ENCODE data around the gene POLR2H. TPM values are rescaled to one million over a fixed set of nuclear protein-coding genes. Genes with fewer than 3 reads are reported as not detected.

The POLR2H gene
- polyA plus RNA-seq, 4 donors: 124 to 346 (median 204) TPM

DNA sequence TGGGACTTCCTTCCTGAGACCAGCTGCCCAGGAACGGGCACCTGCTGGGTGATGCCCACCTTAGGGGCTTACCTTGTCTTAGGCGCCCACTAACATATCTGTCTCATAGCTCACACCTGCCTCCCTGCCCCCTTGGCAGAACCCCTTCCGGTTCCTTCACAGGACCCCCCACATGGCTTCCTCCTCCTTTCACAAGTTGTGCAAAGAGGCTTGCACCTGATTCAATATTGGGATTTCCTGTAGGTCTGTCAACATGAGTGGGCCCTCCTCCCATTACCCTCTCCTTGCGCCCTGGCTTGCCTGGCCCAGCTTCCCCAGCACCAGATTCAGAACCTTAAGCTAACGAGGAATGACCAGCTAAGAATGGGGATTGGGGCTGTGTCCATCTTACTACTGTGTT, 15.9 kb downstream of the POLR2H start:
- peaks cover 14 to 40% (median 15%) of the 10 kb centered on the region in 3 donors for H3K27me3 ChIP-seq (ENCODE audit: control insufficient read depth in 3 of 3, insufficient read depth in 3 of 3, low read length in 3 of 3)
- 71 to 80% (median 73%) methylated on average over 5 of the region's 5 CpGs for WGBS, 3 donors

DNA sequence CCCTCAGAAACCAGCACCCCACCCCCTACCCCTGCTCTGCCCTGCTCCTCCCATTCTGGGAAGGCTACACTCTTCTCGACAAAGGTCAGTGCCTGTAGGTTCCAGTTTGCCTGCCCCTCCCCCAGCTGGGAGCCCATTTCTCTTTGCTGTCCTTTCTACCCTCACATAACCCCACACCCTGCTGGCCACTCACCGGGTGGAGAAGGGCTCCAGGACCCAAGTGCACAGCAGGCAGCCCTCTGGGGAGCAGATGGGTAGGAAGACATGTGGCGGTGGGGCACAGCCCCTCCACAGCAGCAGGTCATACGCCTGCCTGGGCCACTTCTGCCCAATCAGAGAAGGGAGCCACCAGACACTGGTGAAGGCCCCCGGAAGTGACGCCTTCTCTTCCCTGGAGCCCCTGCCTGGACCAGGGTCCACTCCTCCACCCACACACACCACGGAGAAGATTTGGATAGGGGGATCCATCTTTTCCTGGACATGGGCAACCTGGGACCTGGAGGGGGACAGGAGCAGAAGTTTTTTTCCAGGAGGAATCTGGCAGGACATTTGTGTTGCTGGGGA, 16.5 kb downstream of the POLR2H start, which contains the start of gene THPO:
Gene THPO (minus strand): TSS at position 326 of the 564 bp plus-strand sequence. CDS start 1,948 bp downstream, outside the sequence.
- peaks cover 17 to 46% (median 17%) of the 10 kb centered on the region in 3 donors for H3K27me3 ChIP-seq (ENCODE audit: control insufficient read depth in 3 of 3, insufficient read depth in 3 of 3, low read length in 3 of 3)
- DNase-seq (peak in 1 of 2 donors; percentile 47), FAIRE-seq (no peak)
- 59 to 66% (median 59%) methylated on average over 7 of the region's 7 CpGs for WGBS, 3 donors
- no peak within 1 kb of the TSS for H3K4me3 ChIP-seq (ENCODE audit: low read depth in 1 of 3, low read length in 3 of 3)
- H3K36me3 ChIP-seq (ENCODE audit: control insufficient read depth in 3 of 3, insufficient read depth in 2 of 3, low read depth in 1 of 3, low read length in 3 of 3): no peaks in the 10 kb centered on the region
- H3K27ac ChIP-seq (ENCODE audit: low read depth in 1 of 3, low read length in 2 of 3): peak within 1 kb of the TSS in 1 of 3 donors; percentile 67
- H3K4me1 ChIP-seq (ENCODE audit: control insufficient read depth in 3 of 3, insufficient read depth in 2 of 3, low read depth in 1 of 3, low read length in 2 of 3): peaks cover 0 to 16% (median 0%) of the 10 kb centered on the region in 3 donors
- no peaks in the 10 kb centered on the region for H3K9me3 ChIP-seq (ENCODE audit: control insufficient read depth in 2 of 2, insufficient read depth in 1 of 2, low read depth in 1 of 2, low read length in 1 of 2)

More for the DNA sequence above, 15.9 kb downstream of the POLR2H start:
- Histone ChIP-seq H3K4me3 (ENCODE audit: low read depth in 1 of 3, low read length in 3 of 3) (no peak overlapping the region), H3K36me3 (ENCODE audit: control insufficient read depth in 3 of 3, insufficient read depth in 2 of 3, low read depth in 1 of 3, low read length in 3 of 3) (no peaks in the 10 kb centered on the region), H3K27ac (ENCODE audit: low read depth in 1 of 3, low read length in 2 of 3) (no peak overlapping the region), H3K9me3 (ENCODE audit: control insufficient read depth in 2 of 2, insufficient read depth in 1 of 2, low read depth in 1 of 2, low read length in 1 of 2) (no peaks in the 10 kb centered on the region), H3K4me1 (ENCODE audit: control insufficient read depth in 3 of 3, insufficient read depth in 2 of 3, low read depth in 1 of 3, low read length in 2 of 3) (peaks cover 0 to 16% (median 0%) of the 10 kb centered on the region in 3 donors)
- no peak for FAIRE-seq
- DNase-seq: no peak

DNA sequence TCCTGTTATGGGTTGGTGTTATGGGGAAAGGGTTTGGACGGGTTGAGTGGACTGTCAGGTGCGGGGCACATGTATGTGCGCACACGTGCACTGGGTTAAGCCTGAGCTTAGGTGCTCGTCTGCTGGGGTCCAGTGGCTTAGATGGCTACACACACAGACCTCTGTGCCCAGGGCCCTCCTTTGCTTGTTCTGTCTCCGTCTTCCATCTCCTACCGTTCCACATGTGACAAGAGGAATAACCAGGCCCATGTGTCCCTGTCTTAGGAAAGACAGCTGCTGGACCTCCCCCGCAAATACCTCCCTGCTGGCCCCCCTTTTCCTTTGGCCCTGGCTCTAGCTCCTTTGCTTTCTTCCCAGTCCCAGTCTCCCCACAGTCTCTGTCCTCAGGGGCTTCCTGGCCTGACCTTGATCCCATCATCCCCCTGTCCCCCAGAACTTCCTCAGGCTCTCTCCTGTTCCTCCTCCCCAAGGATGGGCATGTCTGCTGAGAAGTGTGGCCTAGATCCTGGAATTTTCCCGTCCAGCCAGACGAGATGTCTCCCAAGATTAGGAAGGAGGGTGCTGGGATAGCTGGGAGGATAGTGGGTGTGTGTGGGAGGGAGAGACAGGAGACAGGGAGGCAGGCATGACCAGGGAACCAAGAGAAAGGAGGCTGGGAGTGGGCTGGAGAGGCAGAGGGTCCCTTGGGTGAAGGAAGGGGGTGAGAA, 17.3 kb downstream of the POLR2H start:
- Histone ChIP-seq H3K4me1 (ENCODE audit: control insufficient read depth in 3 of 3, insufficient read depth in 2 of 3, low read depth in 1 of 3, low read length in 2 of 3) (peaks cover 0 to 16% (median 0%) of the 10 kb centered on the region in 3 donors), H3K27me3 (ENCODE audit: control insufficient read depth in 3 of 3, insufficient read depth in 3 of 3, low read length in 3 of 3) (peaks cover 17 to 49% (median 19%) of the 10 kb centered on the region in 3 donors), H3K9me3 (ENCODE audit: control insufficient read depth in 2 of 2, insufficient read depth in 1 of 2, low read depth in 1 of 2, low read length in 1 of 2) (no peaks in the 10 kb centered on the region), H3K27ac (ENCODE audit: low read depth in 1 of 3, low read length in 2 of 3) (peak overlapping the region in 2 of 3 donors; percentile 30 to 67), H3K4me3 (ENCODE audit: low read depth in 1 of 3, low read length in 3 of 3) (peak overlapping the region in 1 of 3 donors; percentile 6), H3K36me3 (ENCODE audit: control insufficient read depth in 3 of 3, insufficient read depth in 2 of 3, low read depth in 1 of 3, low read length in 3 of 3) (no peaks in the 10 kb centered on the region)
- DNase-seq: no peak
- 69 to 78% (median 72%) methylated on average over 10 of the region's 10 CpGs for WGBS, 3 donors
- FAIRE-seq: no peak

DNA sequence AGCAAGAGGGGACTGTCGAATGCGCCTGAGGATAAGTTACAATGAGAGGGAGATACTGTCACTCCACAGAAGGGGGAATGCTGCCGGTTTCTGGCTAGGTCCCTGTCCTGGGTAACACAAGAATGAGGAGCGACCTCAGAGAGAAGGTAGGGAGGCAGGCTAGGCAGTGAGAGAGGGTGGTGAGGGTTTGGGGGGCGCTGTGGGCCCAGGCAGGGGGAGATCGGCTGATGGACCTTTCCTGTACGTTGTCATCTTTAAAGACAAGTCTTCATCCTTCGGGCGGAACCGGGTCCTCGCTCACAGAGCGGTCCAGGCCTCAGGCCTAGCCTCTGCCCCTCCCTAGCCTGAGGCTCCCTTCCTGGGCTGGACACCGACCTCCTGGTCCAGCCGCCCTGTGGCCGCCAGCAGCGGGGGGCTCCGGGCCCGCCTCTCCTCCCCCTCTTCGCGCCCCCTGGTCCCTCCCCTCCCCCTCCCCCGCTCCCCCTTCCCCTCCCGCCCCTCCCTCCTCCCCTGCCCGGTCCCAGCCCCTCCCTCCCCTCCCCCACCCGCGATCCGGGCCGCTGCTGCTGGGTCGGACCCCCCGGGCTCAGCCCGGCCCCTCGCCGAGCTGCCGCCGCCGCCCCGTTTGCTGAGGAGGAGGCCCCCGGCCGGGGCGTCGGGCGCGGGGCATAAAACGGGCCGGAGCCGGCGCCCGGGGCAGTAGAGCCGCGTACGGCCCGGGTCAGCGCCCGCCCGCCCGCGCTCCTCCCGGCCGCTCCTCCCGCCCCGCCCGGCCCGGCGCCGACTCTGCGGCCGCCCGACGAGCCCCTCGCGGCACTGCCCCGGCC, 18.1 kb downstream of the POLR2H start, which contains the start of gene CHRD:
Gene CHRD (plus strand): TSS at position 697 of the 827 bp plus-strand sequence. CDS start 265 bp downstream, outside the sequence.
- peaks cover 0 to 16% (median 0%) of the 10 kb centered on the region in 3 donors for H3K4me1 ChIP-seq (ENCODE audit: control insufficient read depth in 3 of 3, insufficient read depth in 2 of 3, low read depth in 1 of 3, low read length in 2 of 3)
- H3K9me3 ChIP-seq (ENCODE audit: control insufficient read depth in 2 of 2, insufficient read depth in 1 of 2, low read depth in 1 of 2, low read length in 1 of 2): no peaks in the 10 kb centered on the region
- H3K4me3 ChIP-seq (ENCODE audit: low read depth in 1 of 3, low read length in 3 of 3): peak within 1 kb of the TSS; percentile 6 to 64 (median 10)
- H3K27ac ChIP-seq (ENCODE audit: low read depth in 1 of 3, low read length in 2 of 3): peak within 1 kb of the TSS in 2 of 3 donors; percentile 30 to 67
- H3K36me3 ChIP-seq (ENCODE audit: control insufficient read depth in 3 of 3, insufficient read depth in 2 of 3, low read depth in 1 of 3, low read length in 3 of 3): no peaks in the 10 kb centered on the region
- no peak for DNase-seq
- no peak for FAIRE-seq
- H3K27me3 ChIP-seq (ENCODE audit: control insufficient read depth in 3 of 3, insufficient read depth in 3 of 3, low read length in 3 of 3): peaks cover 17 to 50% (median 19%) of the 10 kb centered on the region in 3 donors
- WGBS, 3 donors: 16 to 51% (median 49%) methylated on average over 16 to 66 of the region's 71 CpGs

DNA sequence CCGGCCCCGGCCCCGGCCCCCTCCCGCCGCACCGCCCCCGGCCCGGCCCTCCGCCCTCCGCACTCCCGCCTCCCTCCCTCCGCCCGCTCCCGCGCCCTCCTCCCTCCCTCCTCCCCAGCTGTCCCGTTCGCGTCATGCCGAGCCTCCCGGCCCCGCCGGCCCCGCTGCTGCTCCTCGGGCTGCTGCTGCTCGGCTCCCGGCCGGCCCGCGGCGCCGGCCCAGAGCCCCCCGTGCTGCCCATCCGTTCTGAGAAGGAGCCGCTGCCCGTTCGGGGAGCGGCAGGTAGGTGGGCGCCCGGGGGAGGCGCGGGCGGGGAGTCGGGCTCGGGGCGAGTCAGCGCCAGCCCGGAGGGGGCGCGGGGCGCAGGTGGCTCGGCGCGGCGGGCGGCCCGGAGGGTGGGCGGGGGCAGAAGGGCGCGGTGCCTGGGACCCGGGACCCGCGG, 18.7 kb downstream of the POLR2H start:
- Histone ChIP-seq H3K9me3 (ENCODE audit: control insufficient read depth in 2 of 2, insufficient read depth in 1 of 2, low read depth in 1 of 2, low read length in 1 of 2) (no peaks in the 10 kb centered on the region), H3K4me1 (ENCODE audit: control insufficient read depth in 3 of 3, insufficient read depth in 2 of 3, low read depth in 1 of 3, low read length in 2 of 3) (peaks cover 0 to 16% (median 0%) of the 10 kb centered on the region in 3 donors), H3K27ac (ENCODE audit: low read depth in 1 of 3, low read length in 2 of 3) (no peak overlapping the region), H3K36me3 (ENCODE audit: control insufficient read depth in 3 of 3, insufficient read depth in 2 of 3, low read depth in 1 of 3, low read length in 3 of 3) (no peaks in the 10 kb centered on the region), H3K27me3 (ENCODE audit: control insufficient read depth in 3 of 3, insufficient read depth in 3 of 3, low read length in 3 of 3) (peaks cover 17 to 55% (median 19%) of the 10 kb centered on the region in 3 donors), H3K4me3 (ENCODE audit: low read depth in 1 of 3, low read length in 3 of 3) (peak overlapping the region in 2 of 3 donors; percentile 10 to 64)
- DNase-seq: peak in 1 of 2 donors; percentile 74
- FAIRE-seq: no peak
- WGBS, 3 donors: 0 to 2% (median 1%) methylated on average over 4 to 62 of the region's 62 CpGs

DNA sequence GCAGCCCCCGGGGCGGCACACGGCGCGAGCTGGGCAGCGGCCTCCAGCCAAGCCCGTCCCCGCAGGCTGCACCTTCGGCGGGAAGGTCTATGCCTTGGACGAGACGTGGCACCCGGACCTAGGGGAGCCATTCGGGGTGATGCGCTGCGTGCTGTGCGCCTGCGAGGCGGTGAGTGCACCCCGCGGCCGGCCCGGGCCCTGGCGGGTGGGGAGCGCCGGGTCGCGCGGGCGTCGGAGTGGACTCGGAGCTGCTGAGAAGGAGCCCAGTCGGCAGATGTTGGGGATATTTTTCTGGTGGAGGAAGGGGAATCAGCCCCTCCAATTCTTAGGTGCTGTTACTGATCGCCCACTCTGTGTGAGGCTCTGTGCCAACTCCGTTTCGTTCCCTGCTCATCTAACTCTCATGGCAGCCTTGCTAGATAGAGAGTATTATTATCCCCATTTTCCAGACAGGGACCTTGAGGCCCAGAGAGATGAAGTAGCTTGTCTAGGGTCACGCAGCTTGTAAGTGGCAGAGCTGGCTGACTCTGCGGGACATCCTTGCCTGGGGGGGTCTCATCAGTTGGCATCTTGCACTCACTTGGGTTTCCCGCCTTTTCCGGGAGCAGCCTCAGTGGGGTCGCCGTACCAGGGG, 19.2 kb downstream of the POLR2H start:
- Histone ChIP-seq H3K9me3 (ENCODE audit: control insufficient read depth in 2 of 2, insufficient read depth in 1 of 2, low read depth in 1 of 2, low read length in 1 of 2) (no peaks in the 10 kb centered on the region), H3K36me3 (ENCODE audit: control insufficient read depth in 3 of 3, insufficient read depth in 2 of 3, low read depth in 1 of 3, low read length in 3 of 3) (no peaks in the 10 kb centered on the region), H3K4me3 (ENCODE audit: low read depth in 1 of 3, low read length in 3 of 3) (peak overlapping the region in 2 of 3 donors; percentile 10 to 64), H3K27ac (ENCODE audit: low read depth in 1 of 3, low read length in 2 of 3) (peak overlapping the region in 1 of 3 donors; percentile 12), H3K27me3 (ENCODE audit: control insufficient read depth in 3 of 3, insufficient read depth in 3 of 3, low read length in 3 of 3) (peaks cover 15 to 55% (median 19%) of the 10 kb centered on the region in 3 donors), H3K4me1 (ENCODE audit: control insufficient read depth in 3 of 3, insufficient read depth in 2 of 3, low read depth in 1 of 3, low read length in 2 of 3) (peaks cover 0 to 16% (median 0%) of the 10 kb centered on the region in 3 donors)
- 3 to 5% (median 3%) methylated on average over 36 to 42 of the region's 42 CpGs for WGBS, 3 donors
- no peak for FAIRE-seq
- no peak for DNase-seq

DNA sequence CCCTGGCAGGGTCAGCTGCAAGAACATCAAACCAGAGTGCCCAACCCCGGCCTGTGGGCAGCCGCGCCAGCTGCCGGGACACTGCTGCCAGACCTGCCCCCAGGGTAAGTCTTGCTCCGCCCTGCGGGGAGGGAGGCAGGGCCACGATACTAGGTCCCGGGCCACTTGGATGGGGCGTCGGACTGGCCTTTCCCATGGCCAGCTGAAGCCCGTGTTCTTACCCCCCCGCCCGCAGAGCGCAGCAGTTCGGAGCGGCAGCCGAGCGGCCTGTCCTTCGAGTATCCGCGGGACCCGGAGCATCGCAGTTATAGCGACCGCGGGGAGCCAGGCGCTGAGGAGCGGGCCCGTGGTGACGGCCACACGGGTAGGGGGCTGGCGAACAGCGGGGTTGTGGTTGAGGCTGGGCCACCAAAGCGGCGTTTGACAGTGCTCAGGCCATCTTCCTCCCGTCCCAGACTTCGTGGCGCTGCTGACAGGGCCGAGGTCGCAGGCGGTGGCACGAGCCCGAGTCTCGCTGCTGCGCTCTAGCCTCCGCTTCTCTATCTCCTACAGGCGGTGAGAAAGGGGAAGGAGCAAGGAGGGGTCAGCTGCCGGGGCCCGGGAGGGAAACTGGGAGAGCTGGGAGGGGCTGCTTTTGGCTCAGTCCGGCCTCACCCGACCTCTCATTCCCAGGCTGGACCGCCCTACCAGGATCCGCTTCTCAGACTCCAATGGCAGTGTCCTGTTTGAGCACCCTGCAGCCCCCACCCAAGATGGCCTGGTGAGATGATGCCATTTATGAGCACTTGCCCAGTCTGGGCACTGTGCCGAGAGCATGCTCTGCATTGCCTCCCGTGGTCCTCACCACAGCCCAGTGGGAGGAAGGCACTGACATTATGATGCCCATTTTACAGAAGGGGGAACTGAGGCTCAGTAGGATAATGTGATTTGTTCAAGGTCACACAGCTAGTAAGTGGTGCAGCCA, 20.0 kb downstream of the POLR2H start:
- H3K27ac ChIP-seq (ENCODE audit: low read depth in 1 of 3, low read length in 2 of 3): no peak overlapping the region
- peak overlapping the region in 1 of 3 donors; percentile 33 for H3K4me3 ChIP-seq (ENCODE audit: low read depth in 1 of 3, low read length in 3 of 3)
- peaks cover 0 to 16% (median 0%) of the 10 kb centered on the region in 3 donors for H3K4me1 ChIP-seq (ENCODE audit: control insufficient read depth in 3 of 3, insufficient read depth in 2 of 3, low read depth in 1 of 3, low read length in 2 of 3)
- peaks cover 15 to 59% (median 19%) of the 10 kb centered on the region in 3 donors for H3K27me3 ChIP-seq (ENCODE audit: control insufficient read depth in 3 of 3, insufficient read depth in 3 of 3, low read length in 3 of 3)
- FAIRE-seq (no peak), DNase-seq (peak in 1 of 2 donors; percentile 38)
- no peaks in the 10 kb centered on the region for H3K9me3 ChIP-seq (ENCODE audit: control insufficient read depth in 2 of 2, insufficient read depth in 1 of 2, low read depth in 1 of 2, low read length in 1 of 2)
- WGBS, 3 donors: 10 to 19% (median 12%) methylated on average over 50 to 55 of the region's 55 CpGs
- H3K36me3 ChIP-seq (ENCODE audit: control insufficient read depth in 3 of 3, insufficient read depth in 2 of 3, low read depth in 1 of 3, low read length in 3 of 3): peaks cover 0 to 3% (median 0%) of the 10 kb centered on the region in 3 donors
